Measurements from ENCODE around the gene TK2.

Gene TK2

DNA sequence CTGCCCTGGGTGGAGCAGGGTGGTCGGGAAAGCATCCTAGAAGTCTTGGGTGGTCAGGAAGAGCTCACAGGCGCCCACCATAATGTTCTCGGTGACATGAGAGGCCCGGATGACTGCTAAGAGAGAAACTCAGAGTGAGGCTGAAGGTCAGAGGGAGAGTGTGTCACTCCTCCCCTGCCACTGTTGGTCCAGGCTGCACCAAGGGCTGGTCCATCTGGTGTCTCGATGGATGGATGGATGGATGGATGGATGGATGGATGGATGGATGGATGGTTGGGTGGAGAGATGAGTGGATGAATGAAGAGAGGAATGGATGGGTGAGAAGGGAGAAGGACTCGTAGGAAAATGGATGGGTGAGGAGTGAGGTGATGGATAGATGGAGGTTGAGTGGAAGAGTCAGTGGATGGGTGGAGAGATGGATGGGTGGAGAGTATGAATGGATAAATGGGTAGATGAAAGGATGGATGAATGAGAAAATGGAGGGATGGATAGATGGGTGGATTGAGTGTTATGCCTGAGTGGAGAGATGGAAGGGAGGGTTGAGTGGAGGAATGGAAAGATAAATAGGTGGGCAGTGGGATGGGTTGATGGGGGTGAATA is 79.9 kb downstream of the TK2 start:
- TF ChIP-seq, protein P1, sequence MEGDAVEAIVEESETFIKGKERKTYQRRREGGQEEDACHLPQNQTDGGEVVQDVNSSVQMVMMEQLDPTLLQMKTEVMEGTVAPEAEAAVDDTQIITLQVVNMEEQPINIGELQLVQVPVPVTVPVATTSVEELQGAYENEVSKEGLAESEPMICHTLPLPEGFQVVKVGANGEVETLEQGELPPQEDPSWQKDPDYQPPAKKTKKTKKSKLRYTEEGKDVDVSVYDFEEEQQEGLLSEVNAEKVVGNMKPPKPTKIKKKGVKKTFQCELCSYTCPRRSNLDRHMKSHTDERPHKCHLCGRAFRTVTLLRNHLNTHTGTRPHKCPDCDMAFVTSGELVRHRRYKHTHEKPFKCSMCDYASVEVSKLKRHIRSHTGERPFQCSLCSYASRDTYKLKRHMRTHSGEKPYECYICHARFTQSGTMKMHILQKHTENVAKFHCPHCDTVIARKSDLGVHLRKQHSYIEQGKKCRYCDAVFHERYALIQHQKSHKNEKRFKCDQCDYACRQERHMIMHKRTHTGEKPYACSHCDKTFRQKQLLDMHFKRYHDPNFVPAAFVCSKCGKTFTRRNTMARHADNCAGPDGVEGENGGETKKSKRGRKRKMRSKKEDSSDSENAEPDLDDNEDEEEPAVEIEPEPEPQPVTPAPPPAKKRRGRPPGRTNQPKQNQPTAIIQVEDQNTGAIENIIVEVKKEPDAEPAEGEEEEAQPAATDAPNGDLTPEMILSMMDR (IDR thresholded peaks at IDR 0.05), result no peak

DNA sequence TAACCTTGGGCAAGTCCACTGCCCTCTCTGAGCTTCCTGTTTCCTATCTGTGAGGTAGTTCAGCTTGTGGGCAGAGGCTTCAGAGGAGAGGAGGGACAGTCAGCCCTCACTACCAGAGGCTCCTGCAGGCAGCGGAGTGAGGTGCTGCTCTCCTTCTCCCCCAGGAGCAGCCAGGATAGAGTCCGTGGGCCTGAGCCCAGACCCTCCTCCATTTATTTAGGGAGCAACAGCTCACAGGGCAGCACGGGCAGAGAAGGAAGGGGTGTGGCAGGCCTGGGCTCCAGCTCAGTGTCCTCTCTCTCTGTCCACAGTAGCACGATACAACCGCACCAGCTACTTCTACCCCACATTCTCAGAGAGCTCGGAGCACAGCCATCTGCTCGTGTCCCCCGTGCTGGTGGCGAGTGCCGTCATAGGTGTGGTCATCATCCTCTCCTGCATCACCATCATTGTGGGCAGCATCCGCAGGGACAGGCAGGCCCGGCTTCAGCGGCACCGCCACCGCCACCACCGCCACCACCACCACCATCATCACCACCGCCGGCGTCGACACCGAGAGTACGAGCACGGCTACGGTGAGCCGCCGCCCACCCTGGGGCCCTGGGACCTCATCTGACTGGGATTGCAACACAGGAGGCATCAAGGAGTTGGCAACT is 80.5 kb downstream of the TK2 start:
- TF ChIP-seq, protein P1 (IDR thresholded peaks at IDR 0.05), result no peak

DNA sequence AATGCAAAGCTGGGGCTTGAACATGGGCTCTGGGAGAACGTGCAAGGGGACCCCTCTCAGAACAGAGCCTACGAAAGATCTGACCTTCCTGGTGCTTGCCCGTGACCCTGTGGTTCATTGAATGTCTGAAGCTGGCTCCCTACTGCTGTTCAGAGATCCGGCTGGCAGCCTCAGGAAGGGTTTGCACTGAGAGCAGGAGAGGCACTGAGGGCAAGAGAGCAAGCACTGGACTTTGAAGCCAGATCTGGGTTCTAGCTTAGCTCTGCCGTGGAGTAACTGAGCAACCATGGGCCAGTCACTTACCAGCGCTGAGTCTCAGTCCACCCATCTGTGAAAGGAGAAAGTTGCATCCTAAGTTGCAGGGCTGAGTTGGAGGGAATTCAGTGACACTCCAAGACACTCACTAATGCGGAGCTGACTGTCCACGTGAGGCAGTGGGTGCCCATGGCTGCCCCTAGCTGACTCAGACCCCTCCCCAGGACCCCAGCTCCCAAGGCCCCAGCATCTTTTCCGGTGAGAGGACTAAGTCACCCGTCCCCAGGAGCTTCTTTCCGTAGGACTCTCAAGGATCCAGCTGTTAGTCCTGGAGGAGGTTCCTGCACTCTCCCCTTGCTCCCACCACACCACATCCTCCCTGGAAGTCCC is 81.5 kb downstream of the TK2 start:
- TF ChIP-seq, protein P1 (IDR thresholded peaks at IDR 0.05), result no peak

DNA sequence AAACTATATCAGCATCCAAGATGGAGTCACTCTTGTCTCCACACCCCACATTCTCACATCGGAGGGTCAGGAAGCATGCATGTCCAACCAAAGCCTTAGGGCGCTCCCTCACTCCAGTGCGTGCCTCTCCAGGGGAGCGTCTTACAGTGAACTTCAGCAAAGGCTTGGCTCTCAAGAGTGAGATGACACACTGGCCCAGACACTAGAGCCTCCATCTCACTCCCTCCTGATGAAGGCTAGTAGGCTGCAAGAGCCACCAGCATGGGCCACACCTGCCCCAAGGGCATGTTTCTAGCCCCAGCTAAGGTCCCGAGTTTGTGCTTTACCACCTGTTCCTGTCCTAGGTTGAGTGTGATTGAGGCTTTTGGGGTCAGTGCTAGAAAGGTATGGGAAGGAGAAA is 82.3 kb downstream of the TK2 start:
- TF ChIP-seq, protein P1 (IDR thresholded peaks at IDR 0.05), result no peak

DNA sequence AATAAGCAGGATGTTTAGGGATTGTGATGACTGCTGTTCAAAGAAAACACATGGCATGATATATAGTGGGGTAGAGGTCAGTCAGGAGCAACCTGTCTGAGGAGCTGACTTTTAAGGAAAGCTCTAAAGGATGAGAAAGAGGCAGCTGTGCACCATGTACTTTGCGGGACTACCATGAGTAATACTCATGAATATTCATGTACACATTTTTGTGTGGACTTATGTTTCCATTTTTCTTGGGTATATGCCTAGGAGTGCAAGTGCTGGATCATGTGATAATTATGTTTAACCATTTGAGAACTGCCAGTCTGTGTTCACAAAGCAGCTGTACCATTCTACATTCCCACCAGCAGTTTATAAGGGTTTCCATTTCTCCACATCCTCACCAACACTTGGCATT is 87.0 kb downstream of the TK2 start:
- TF ChIP-seq, protein P1 (IDR thresholded peaks at IDR 0.05), result no peak

DNA sequence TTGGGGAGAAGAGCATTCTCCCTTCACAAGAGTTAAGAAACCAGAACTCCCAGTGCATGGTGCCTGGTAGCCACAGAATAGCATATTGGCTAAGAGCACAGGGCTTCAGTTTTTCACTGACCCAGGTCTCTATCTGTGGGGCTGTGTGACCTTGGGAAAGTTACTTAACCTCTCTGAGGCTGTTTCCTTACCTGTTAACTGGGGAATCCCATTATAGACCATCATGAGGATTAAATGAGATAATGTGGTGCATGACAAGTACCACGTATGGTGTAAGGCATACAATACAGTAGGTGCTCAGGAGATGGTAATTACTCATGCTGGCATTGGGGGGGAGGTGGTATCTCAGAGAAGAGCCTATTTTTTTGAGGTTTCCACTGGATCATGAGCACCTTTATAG is 89.2 kb downstream of the TK2 start:
- TF ChIP-seq, protein P1 (IDR thresholded peaks at IDR 0.05), result no peak

DNA sequence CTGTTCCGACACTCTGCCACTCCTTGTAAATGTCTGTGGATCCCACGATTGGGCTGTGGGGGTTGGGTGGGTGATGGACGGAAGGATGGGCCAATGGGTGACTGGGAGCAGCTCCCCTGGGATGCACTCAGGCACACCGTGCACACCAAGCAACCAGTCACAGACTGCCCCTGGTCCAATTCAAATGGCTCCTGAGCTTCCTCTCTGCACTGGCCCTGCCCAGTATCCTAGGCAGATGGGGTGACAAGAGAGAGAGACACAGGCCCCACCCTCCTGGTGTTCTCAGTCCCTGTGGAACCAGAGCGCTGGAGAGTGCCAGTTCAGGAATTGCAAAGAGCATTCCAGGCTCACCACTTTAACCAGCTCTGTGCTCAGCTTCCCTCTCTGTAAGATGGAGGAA is 90.0 kb downstream of the TK2 start:
- TF ChIP-seq, protein P1 (IDR thresholded peaks at IDR 0.05), result no peak
